ENCODE measurements around the gene SSX7. TPM values are rescaled to one million over a fixed set of nuclear protein-coding genes. Genes with fewer than 3 reads are reported as not detected.
"Not testable (repeated sequence)": the region's sequence is repeated elsewhere in the genome, so short reads cannot be mapped to it uniquely, and the experiment has no call there.

SSX7 gene
- total and polyA plus RNA-seq, 2 donors (not counting 1 experiment from before 2014, with no cell fraction given) = not detected

DNA sequence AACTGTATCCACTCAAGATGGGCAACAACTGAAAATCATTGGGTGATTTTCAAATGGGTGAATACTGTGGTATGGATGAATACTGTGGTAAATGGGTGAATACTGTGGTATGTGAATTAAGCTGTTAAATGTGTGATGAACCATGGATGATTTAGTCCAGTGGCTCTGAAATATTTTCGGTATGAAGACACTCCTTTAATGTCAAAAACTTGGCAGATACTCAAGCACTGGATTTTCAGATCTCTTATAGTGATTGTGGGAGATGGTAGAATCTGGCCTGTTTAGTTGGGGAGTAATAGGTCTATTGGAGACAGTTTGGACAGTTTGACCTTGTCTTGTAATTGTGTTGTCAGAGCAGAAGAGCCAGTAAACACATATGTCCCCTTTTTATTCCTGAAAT lies 45.7 kb downstream of the SSX7 start:
- ATAC-seq (ENCODE audit: low read depth) = no peak
- ChIA-PET POLR2A (no interaction called here), CTCF (no interaction called here)
- Histone ChIP-seq H3K4me2 (replicated peaks; ENCODE audit: low read depth, low read length, poor library complexity, severe bottlenecking) (no peak overlapping the region), H3K4me3 (ENCODE audit: control extremely low read depth in 1 of 5, extremely low read depth in 1 of 5, insufficient read depth in 1 of 5, low read depth in 2 of 5, low read length in 4 of 5) (no peak overlapping the region), H2AFZ (ENCODE audit: insufficient read depth, low read depth, low read length, poor library complexity, severe bottlenecking) (no peak overlapping the region), H3K9me3 (ENCODE audit: control extremely low read depth in 1 of 3, control insufficient read depth in 2 of 3, insufficient read depth in 1 of 3, low read length in 2 of 3) (no peaks in the 10 kb centered on the region), H3K36me3 (replicated peaks in 1 of 2; ENCODE audit: control extremely low read depth in 1 of 2, control insufficient read depth in 1 of 2, extremely low read depth in 1 of 2, insufficient read depth in 2 of 2, low read length in 1 of 2) (no peaks in the 10 kb centered on the region), H3K79me2 (ENCODE audit: control insufficient read depth, insufficient read depth, low read length) (no peaks in the 10 kb centered on the region), H3K27me3 (replicated peaks in 1 of 4; ENCODE audit: control extremely low read depth in 1 of 4, control insufficient read depth in 3 of 4, insufficient read depth in 4 of 4, low read length in 3 of 4) (no peaks in the 10 kb centered on the region), H3K4me1 (ENCODE audit: control insufficient read depth in 2 of 2, insufficient read depth in 2 of 2, low read length in 2 of 2) (no peaks in the 10 kb centered on the region), H3K27ac (ENCODE audit: low read length in 2 of 2) (no peak overlapping the region), H3K9ac (ENCODE audit: low read length) (no peak overlapping the region), H4K20me1 (ENCODE audit: control insufficient read depth, insufficient read depth, low read length, poor library complexity, severe bottlenecking) (no peaks in the 10 kb centered on the region)
- no peaks in the 10 kb centered on the region for H3K4me1 Mint-ChIP-seq
- no peak for DNase-seq
- H3K27me3 Mint-ChIP-seq = peaks cover 7% of the 10 kb centered on the region
- no peaks in the 10 kb centered on the region for H3K9me3 Mint-ChIP-seq (ENCODE audit: insufficient read depth)
- intact Hi-C loops (cut with micrococcal nuclease) = no loop called here
- H3K4me3 Mint-ChIP-seq = no peak overlapping the region
- WGBS (ENCODE audit: insufficient coverage) = no CpG with 5 or more reads among the region's 1 CpG
- TF ChIP-seq, protein P1, sequence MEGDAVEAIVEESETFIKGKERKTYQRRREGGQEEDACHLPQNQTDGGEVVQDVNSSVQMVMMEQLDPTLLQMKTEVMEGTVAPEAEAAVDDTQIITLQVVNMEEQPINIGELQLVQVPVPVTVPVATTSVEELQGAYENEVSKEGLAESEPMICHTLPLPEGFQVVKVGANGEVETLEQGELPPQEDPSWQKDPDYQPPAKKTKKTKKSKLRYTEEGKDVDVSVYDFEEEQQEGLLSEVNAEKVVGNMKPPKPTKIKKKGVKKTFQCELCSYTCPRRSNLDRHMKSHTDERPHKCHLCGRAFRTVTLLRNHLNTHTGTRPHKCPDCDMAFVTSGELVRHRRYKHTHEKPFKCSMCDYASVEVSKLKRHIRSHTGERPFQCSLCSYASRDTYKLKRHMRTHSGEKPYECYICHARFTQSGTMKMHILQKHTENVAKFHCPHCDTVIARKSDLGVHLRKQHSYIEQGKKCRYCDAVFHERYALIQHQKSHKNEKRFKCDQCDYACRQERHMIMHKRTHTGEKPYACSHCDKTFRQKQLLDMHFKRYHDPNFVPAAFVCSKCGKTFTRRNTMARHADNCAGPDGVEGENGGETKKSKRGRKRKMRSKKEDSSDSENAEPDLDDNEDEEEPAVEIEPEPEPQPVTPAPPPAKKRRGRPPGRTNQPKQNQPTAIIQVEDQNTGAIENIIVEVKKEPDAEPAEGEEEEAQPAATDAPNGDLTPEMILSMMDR (IDR thresholded peaks at IDR 0.05) = no peak
- TF ChIP-seq EZH2 (IDR thresholded peaks at IDR 0.05; ENCODE audit: borderline replicate concordance, insufficient read depth, low read depth, low read length, poor library complexity, severe bottlenecking) = no peak
- no peak overlapping the region for H3K27ac Mint-ChIP-seq

DNA sequence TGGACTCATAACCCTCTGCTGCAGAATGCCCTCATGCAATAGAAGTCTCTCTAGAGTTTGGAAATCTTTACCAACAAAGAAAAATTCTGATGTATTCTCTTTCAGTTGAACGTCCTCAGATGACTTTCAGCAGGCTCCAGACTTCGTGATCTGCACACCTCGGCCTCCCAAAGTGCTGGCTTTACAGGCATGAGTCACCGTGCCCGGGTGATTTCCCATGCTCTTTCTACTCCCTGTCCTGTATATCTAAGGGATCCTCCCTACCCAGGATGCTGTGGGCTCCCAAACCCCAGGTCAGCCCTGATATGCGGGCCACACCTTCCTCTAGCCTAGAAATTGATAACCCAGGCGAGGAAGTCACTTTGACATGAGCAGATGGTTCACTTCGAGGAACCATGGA lies 51.5 kb downstream of the SSX7 start:
- H3K4me3 Mint-ChIP-seq; H3K4me3 ChIP-seq (ENCODE audit: control extremely low read depth in 1 of 5, extremely low read depth in 1 of 5, insufficient read depth in 1 of 5, low read depth in 2 of 5, low read length in 4 of 5); H3K27me3 ChIP-seq (replicated peaks in 1 of 4; ENCODE audit: control extremely low read depth in 1 of 4, control insufficient read depth in 3 of 4, insufficient read depth in 4 of 4, low read length in 3 of 4); CTCF ChIA-PET; H3K27ac ChIP-seq (ENCODE audit: low read length in 2 of 2); H2AFZ ChIP-seq (ENCODE audit: insufficient read depth, low read depth, low read length, poor library complexity, severe bottlenecking); ATAC-seq (ENCODE audit: low read depth); H3K27me3 Mint-ChIP-seq; intact Hi-C loops (cut with micrococcal nuclease); POLR2A ChIA-PET; H3K4me1 Mint-ChIP-seq; H3K9me3 ChIP-seq (ENCODE audit: control extremely low read depth in 1 of 3, control insufficient read depth in 2 of 3, insufficient read depth in 1 of 3, low read length in 2 of 3); H4K20me1 ChIP-seq (ENCODE audit: control insufficient read depth, insufficient read depth, low read length, poor library complexity, severe bottlenecking); H3K4me2 ChIP-seq (replicated peaks; ENCODE audit: low read depth, low read length, poor library complexity, severe bottlenecking); H3K9me3 Mint-ChIP-seq (ENCODE audit: insufficient read depth); H3K9ac ChIP-seq (ENCODE audit: low read length); DNase-seq; H3K4me1 ChIP-seq (ENCODE audit: control insufficient read depth in 2 of 2, insufficient read depth in 2 of 2, low read length in 2 of 2); H3K36me3 ChIP-seq (replicated peaks in 1 of 2; ENCODE audit: control extremely low read depth in 1 of 2, control insufficient read depth in 1 of 2, extremely low read depth in 1 of 2, insufficient read depth in 2 of 2, low read length in 1 of 2); H3K27ac Mint-ChIP-seq; H3K79me2 ChIP-seq (ENCODE audit: control insufficient read depth, insufficient read depth, low read length): not testable (repeated sequence)
- WGBS (ENCODE audit: insufficient coverage) = 94% methylated on average over 5 of the region's 8 CpGs

Data from B cell (primary cell).